Kasumi-1 (cell line): Measurements from ENCODE around the gene ARMH2.
"Not testable (repeated sequence)": the region's sequence is repeated elsewhere in the genome, so short reads cannot be mapped to it uniquely, and the experiment has no call there.

Source experiments
- DNase-seq, 2 experiments: peaks; one replicate each; lab custom pipeline; 2025; lab: John Stamatoyannopoulos, UW

Gene ARMH2

DNA sequence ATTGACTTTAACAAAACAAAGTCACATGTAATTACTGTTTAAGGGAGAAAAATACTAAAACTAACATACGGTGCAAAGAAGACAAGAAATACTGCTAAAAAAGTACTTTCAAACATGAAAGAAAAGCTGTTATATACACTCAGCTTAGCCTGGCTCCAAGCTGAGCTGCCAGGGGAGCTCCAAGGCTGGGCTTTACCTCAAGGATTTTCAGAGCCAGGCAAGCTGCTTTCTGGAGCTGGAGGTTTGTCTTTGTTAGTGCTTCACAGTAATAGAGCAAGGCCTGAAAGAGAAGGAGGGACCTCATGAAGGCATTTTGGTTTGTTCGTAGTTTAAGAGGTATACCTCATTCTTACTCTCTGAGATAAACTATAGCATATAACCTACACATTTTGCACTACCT, 19.6 kb upstream of the ARMH2 start:
- DNase-seq, result no peak

DNA sequence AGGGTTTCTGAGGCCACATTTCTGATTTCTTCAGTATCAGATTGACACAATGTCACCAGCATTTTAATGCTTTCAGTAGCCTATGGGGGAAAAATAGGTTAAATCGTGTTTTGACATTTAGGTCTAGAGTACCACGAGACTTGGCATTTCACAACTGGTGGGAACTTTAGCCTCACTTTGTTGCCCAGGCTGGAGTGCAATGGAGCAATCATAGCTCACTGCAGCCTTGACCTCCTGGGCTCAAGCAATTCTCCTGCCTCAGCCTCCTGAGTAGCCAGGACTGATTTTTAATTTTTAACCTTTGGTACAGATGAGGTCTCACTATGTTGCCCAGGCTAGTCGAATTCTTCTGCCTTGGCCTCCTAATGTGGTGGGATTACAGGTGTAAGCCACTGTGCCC, 11.0 kb upstream of the ARMH2 start:
- no peak for DNase-seq

DNA sequence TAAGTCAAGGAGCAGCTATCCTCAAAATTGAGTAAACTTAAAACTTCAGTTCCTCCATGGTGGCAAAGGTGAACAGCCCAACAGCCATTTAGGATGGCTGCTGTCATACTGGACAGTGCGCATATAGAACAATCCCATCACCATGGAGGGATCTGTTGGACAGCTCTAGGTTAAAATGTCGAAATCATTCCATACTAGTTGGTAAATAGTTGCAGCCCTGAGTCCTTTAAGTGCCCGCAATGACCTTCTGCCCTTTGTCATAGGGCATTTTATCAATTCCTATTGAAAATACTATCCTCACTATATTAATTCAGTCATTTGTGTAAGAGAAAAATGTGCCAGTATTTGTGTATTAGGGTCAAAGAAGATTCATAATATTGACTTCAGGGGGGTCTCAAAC, 8.9 kb upstream of the ARMH2 start:
- no peak for DNase-seq

DNA sequence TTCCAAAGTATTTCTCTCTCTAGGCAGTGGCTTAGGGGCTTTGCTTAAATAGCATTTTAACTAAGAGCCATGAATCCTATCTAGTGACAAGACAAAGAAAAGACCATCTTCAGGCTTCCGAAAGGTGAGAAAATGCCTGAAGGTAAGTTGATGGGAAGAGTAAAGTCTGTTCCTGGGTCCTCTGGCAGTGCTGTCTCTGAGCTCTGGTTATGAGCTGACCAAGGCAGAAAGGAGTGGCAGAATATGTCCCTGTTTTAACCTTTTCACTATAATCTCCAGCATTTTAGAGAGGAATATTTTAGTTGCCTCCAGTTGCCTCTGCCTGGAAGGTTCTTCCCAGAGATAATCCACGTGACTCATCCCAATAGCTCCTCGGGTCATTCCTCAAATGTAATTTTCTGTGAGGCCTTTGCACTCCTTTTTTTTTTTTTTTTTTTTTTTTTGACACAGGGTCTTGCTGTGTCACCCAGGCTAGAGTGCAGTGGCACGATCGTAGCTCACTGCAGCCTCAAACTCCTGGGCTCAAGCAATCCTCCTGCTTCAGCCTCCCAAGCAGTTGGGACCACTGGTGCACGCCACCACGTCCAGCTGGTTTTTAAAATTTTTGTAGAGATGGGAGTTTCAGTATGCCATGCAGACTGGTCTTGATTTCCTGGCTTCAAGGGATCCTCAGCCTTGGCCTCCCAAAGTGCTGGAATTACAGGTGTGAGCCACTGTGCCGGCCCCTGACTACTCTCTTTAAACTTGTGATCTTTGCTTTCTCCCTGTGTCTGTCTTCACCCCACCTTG, 3.7 kb upstream of the ARMH2 start:
- no peak for DNase-seq

DNA sequence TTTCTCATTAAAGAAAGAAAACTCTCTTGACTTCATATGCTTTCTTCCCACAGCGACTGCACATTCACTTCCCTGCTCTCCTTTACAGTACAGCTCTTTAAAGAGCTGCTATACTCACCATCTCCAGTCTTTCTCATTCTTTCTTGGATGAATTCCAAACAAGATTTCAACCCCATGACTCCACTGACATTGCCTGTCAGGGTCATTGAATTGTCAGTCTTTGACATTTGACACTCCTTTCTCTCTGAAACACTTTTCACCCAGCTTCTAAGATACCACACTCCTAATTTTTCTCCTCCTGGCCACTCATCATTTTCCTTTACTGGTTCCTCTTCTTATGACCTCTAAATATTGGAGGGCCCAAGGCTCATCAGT, 811 bp upstream of the ARMH2 start:
- DNase-seq, result no peak

DNA sequence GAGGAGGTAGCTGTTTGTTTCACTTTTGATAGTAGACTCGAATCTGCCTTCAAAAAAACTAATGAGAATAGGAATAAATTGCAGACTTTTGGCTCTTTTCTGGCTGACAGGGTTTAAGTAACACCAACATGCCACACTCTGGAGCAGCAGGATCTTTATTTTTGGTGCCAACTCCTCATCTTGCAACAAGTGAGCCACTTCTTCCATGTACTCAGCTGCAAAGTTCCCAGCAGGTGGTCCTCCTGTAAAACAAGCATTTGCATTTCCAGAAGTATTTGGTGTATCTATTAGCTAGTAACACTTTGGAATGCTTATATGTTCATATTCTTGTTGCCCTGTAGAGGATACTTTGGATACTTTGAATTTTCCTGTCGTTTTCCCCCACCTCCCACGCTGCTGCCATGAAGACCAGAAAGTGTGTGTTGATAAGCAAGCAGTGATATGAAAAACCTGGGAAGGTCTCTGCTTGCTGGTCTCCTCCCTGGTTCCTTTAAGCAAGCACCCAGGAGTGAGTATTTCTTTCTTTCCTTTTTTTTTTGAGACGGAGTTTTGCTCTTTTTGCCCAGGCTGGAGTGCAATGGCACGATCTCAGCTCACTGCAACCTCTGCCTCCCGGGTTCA, 1.0 kb downstream of the ARMH2 start:
- no peak for DNase-seq

DNA sequence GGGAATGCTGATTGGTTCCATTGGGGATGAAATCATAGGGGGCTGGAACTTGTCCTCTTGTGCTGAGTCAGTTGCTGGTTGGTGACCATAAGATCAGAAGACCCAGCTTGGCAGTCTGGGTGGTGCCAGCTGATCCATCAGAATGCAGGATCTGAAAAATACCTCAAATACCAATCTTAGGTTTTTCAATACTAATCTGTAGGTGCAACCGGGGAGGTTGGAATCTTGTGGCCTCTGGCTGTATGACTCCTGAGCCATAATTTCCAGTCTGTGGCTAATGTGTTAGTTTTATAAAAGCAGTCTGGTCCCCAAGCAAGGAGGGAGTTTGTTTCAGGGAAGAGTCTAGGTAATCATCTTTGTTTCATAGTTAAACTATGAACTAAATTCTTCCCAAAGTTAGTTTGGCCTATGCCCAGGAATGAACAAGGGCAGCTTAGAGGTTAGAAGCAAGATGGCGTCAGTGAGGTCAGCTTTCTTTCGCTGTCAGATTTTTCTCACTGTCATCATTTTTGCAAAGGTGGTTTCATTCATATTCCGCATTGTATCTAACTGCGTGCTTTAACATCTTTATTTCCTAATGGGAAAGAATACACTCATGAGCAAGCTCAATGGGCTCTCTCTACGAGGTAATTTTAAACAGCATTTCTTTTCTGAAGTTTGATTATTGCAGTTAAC, 2.0 kb downstream of the ARMH2 start:
- DNase-seq, result no peak

DNA sequence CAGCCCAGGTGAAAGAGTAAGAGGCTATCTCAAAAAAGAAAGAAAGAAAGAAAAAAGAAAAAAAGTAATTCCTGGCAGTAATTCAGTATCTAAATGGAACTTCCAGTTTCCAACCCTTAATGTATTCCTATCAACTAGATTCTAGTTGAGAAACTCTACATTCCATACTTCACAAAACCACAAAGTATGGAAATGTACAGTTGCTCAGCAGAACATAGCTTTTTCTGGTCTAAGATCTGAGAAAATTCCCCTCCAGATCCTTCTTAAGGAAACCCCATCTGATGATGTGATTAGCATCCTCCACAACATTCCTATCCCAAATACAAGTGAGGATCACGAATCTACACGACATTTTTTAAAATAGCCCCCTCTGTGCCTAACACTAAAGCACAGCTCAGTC, 3.6 kb downstream of the ARMH2 start:
- no peak for DNase-seq

DNA sequence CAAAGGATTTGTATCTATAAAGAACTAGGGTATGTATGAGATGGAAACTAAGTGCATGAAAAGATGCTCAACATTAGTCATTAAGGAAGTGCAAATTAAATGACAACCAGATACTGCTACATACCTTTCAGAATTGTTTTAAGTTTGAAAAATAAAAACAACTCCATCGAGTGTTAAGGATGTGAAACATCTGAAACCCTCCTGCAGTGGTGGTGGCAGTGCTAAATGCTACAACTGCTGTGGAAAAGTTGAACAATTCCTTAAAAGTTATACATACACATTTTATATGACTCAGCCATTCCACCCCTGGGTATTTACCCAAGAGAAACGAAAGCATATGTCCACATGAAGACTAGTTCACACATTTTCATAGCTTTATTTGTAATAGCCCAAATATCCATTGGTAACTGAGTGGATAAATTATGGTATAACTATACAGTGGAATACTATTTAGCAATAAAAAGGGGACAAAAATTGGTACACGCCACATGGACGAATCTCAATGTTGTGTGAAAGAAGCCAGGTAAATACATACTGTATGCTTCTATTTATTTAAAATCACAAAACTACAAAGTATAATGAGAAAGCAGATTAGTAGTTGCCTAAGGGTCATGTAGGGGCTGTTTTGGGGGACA, 10.6 kb downstream of the ARMH2 start:
- DNase-seq, result no peak

DNA sequence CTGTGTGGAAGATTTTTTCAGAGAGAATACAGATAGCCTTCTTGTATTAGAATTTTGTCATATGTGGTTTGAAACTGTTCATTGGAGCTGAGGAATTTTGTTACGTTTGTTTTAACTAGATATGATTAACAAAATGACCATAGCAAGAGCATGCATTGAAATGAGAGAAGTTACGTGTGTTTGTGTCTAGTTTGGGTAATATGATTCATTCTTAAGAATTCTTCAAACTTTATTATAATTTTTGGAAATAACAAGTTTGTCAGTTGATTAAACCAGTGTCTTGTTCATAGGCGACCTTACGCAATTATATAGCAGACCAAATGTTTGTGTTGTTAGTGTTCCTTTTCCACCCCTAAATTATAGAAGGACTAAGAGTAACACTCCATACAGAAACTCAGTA, 18.5 kb downstream of the ARMH2 start:
- DNase-seq, result no peak

DNA sequence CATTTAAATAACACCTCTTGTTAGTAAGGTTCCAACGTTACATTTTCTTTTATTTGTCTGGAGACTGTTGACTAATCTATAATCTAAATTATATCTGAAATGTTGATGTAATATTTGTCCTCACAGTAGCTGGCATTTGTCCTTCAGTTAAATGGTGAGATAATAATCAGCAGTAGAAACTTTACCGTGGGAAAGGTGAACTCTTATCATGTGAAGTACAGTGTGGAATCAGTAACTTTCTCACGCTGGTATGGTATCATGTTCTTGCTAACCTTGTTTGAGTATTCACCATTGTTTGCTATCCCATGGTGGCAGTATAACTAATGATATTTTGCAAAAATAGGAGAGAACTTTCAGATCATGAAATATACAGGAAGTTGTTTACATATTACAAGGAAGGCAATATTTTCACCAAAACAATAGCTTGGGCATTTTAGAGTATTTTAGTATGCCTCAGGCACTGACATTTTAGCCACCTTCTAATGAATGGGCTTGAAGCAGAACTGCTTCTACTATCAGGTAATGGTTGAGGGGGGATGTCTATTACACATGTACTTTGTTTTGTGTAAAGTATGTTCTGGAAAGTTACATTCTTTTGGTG, 19.2 kb downstream of the ARMH2 start:
- no peak for DNase-seq

DNA sequence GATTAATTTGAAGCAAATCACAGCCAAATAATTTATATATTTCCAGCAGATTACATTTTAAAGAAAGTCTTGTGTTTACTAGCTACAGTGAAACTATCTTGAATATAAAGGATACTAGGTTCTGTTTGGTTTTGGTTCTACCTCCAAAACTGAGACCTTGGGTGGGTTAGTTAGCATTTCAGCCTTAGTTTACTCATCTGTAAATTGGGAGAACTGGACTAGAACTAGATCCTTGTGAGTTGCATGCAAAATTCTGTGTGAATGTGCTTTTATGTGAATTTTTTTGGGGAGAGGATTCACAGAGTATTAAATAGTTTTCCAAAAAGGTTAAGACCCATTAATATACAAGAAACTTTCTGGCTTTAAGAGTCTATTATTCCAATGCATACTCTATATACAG, 19.8 kb downstream of the ARMH2 start:
- no peak for DNase-seq

DNA sequence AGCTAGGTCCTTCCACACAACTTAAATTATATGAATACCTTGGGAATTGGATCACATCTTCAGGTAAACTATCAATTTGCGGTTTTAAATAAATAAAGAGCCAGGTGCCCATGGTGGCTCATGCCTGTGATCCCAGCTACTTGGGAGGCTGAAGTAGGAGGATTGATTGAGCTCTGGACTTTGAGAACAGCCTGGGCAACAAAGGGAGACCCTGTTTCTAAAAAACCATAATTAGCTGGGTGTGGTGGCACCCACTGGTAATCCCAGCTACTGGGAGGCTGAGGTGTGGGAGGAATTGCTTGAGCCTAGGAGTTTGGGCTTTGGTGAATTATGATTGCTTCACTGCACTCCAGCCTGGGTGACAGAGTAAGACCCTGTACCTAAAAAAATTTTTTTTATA, 20.6 kb downstream of the ARMH2 start:
- no peak for DNase-seq

DNA sequence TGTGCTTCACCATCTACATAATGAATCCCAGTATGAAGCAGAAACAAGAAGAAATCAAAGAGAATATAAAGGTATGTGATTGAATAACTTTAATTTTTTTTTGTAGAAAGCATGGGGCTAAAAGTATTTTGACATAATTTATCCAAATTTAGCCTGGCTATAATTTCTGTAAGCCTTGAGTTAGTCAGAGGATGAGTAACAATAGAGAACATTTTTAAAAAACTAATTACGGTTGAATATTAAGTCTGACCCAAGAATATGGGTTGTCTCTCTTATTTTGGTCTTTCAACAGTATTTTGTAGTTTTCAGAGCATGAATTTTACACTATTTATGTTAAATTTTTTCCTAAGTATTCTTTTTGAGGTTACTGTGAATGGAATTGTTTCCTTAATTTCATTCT, 21.5 kb downstream of the ARMH2 start:
- no peak for DNase-seq

DNA sequence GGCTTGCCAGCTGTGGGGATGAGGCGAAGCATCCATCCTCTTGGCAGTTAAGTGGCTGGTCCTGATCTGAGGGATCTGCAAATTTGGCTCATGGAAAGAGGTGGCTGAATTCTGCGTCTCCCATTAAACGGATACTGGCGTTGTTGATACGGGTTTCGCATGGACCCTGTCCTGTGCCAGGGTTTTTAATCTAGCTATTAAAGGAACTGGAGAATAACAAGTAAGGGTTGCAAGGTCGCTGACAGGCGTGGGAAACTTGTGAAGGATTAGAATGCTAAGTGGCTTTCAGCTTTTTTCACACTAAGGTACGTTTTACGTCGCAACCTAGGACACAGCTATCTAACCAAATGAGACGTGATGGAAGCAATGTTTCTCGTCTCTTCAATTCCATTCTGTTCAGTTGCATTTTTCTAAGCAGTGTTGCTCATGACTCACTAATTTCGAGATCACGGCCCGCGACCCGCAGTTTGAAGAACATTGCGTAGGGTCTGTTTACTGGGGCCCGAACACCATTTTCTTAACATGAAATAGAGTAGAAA, 23.1 kb downstream of the ARMH2 start:
- no peak for DNase-seq

DNA sequence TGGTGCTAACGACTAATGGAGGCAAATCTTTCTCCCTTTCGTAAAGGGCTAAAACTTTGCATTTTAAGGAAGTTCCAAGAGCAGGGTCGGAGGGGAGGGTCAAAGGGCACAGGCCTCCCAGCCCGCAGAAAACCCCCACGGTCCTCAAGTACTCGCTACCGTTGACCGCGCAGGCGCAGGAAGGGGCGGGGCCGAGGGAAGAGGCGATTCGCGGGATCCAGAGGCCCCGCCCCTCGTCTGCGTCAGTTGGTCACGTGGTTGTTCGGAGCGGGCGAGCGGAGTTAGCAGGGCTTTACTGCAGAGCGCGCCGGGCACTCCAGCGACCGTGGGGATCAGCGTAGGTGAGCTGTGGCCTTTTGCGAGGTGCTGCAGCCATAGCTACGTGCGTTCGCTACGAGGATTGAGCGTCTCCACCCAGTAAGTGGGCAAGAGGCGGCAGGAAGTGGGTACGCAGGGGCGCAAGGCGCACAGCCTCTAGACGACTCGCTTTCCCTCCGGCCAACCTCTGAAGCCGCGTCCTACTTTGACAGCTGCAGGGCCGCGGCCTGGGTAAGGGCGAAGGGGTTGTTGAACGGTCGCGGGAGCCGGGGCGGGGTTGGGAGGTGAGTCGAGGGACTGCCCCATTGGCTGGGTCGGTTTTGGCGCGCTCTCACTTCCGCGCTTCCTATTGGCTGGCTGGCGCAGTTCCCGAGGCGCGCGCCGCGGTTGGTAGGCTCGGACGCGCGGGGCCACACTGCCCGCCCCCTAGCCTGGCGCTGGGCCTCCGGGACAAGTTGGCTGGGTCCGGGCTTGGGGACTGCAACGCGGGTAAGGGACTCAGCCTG, 23.8 kb downstream of the ARMH2 start, which contains the start of gene GMNN:
Gene GMNN (plus strand): TSS at position 242 of the 824 bp plus-strand sequence. CDS start 2,310 bp downstream, outside the sequence.
- peak; percentile 97 to 98 for DNase-seq

DNA sequence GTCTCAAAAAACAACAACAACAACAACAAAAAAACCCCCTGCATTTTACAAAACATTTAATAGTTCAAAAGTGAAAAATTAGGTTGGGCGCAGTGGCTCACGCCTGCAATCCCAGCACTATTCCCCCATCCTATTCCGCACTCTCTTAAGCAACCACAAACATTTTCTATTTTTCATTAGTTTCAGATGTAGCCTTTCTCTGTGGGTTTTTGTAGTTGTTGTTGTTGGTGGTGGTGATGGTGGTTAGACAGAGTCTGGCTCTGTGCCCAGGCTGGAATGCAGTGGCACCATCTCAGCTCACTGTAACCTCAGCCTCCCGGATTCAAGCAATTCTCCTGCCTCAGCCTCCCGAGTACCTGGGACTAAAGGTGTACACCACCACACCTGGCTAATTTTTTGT, 30.4 kb downstream of the ARMH2 start:
- DNase-seq, result no peak

DNA sequence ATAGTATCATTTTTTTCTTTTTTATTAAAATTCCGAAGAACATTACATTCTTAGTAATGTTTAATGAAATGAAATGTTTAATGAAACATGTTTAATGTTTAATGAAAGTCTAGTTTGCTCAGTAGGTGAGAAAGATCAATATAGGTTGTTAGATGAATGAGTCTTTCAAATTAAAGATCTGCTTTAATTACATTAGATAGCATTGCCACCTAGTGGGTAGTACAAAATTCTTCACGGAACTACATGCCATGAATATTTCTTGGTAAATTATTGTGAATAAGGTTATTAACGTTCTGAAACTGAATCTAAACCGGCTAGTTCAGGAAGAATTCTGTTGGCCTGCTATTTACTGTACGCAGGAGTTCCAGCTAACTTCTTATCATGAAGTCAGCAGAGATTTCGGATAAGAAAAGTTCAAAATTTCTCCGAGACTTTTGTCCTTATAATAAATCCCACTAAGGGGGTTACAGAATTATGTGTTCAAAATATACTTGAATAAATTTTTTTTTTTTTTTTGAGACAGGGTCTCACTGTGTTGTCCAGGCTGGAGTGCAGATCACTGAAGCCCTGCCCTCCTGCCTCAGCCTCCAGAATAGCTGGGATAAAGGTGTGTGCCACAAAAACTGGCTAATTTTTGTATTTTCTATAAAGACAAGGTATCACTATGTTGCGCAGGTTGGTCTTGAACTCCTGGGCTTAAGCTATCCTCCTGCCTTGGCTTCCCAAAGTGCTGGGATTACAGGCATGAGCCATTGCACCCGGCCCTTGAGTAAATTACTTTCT, 31.8 kb downstream of the ARMH2 start:
- peak; percentile 73 to 79 for DNase-seq

DNA sequence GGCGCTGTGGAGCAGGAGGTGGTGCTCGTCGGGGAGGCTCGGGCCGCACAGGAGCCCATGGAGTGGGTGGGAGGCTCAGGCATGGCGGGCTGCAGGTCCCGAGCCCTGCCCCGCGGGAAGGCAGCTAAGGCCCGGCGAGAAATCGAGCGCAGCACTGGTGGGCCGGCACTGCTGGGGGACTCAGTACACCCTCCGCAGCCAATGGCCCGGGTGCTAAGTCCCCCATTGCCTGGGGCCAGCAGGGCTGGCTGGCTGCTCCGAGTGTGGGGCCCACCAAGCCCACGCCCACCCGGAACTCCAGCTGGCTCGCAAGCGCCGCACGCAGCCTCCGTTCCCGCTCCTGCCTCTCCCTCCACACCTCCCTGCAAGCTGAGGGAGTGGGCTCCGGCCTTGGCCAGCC, 32.7 kb downstream of the ARMH2 start:
- DNase-seq, result not testable (repeated sequence)
